Spleen (tissue), 7 donors: ENCODE data around the gene GABBR2.

Experiments
- CTCF ChIP-seq, 11 experiments: fragments of 200-600 bp in 7 of 11; fragments of 450-650 bp in 4 of 11; sonication (generic) in 4 of 11; IDR thresholded peaks in 8 of 11; conservative IDR thresholded peaks in 3 of 11; 1 replicate in 7 of 11; 2 replicates in 4 of 11; pipeline versions ENCODE4 v1.4.0 to v1.8.0; 2016 to 2021; ENCODE audit warnings: antibody characterized with exemption in 11 of 11, inconsistent platforms in 4 of 11, mild to moderate bottlenecking in 1 of 11
- POLR2A ChIP-seq, 3 donors: fragments of 450-650 bp; IDR thresholded peaks; one replicate each; pipeline ENCODE4 v1.5.1; 2017; ENCODE audit warnings: antibody characterized with exemption in 3 of 3, mild to moderate bottlenecking in 1 of 3
- donor health status: DM: no; HTN: no; CAD: no; lungs with moderate emphysema.
- donor health status: DM: no; HTN: no; CAD: no.
- donor health status: DM: no; HTN: no; CAD: no.

DNA sequence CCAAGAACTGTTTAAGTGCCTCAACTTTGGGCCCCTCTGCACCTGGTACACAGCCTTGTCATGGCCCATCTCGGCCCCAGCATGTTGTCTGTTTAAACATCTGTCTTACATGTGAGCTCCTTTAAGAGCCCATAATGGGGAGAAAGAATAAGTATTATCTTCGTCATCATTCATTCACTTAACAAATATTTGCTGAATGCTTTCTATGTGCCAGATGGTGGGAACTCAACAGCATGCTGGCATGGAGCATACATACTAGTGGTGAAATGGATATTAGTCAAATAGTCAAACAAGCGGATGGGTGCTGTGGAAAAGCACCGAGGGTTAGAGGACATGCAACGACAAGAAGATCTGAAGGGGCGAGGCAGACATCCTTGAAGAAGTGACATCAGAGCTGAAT, 54.5 kb downstream of the GABBR2 start:
- TF ChIP-seq CTCF (IDR thresholded peaks at IDR 0.05 in 8 of 11, conservative IDR thresholded peaks at IDR 0.05 in 3 of 11) (no peak), POLR2A (IDR thresholded peaks at IDR 0.05) (no peak)
